ENCODE results near the gene SEMA4D.
"Not testable (repeated sequence)": the region's sequence is repeated elsewhere in the genome, so short reads cannot be mapped to it uniquely, and the experiment has no call there.

SEMA4D gene

DNA sequence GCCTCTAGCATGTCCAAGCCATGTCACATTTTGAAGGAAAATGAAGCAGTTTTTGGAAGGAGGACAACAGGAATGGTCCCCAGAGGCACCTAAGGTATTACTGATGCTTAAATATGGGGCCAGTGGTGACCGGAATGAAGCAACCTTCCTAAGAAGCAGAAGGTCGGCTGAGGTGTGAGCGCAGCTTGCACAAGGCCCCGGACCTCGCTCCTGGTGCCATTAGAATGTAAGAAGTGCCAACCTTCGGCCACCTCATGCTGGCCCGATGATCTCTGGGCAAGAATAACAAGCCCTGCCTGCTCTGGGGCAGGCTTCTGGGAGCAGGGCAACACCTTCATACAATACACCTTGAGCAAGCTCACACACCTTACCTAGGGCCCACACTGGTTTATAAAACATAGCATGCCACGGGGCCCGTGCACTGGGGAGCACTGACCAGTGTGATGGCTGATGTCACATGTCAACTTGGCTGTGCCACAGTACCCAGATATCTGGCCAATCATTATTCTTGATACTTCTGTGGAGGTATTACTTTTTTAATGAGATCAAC, 21.9 kb downstream of the SEMA4D start:
- DNase-seq (ENCODE audit: extremely low read depth, low read depth), result no peak

DNA sequence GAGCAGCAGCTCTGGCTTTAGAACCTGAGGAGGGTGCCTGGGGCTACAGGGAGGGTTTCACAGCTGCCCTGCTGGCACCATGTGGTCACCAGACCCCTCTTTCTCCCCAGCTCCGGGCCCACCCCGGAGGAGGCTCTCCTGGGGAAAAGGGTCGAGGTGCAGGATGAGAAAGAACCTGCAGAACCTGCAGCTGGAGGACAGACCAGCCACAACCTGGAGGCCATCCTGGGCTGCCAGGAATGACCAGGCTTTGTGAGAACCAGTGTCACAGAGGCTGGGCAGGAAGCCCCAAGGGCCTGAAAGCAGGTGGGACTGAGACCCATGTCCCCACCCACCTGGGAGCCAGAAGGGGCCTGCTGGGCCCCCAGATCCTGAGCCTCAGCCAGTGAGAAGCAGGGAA, 23.0 kb downstream of the SEMA4D start:
- DNase-seq (ENCODE audit: extremely low read depth, low read depth), result no peak
- TF ChIP-seq, protein P1, sequence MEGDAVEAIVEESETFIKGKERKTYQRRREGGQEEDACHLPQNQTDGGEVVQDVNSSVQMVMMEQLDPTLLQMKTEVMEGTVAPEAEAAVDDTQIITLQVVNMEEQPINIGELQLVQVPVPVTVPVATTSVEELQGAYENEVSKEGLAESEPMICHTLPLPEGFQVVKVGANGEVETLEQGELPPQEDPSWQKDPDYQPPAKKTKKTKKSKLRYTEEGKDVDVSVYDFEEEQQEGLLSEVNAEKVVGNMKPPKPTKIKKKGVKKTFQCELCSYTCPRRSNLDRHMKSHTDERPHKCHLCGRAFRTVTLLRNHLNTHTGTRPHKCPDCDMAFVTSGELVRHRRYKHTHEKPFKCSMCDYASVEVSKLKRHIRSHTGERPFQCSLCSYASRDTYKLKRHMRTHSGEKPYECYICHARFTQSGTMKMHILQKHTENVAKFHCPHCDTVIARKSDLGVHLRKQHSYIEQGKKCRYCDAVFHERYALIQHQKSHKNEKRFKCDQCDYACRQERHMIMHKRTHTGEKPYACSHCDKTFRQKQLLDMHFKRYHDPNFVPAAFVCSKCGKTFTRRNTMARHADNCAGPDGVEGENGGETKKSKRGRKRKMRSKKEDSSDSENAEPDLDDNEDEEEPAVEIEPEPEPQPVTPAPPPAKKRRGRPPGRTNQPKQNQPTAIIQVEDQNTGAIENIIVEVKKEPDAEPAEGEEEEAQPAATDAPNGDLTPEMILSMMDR (IDR thresholded peaks at IDR 0.05; ENCODE audit: low read depth, low read length, missing control alignments), result no peak
- no peak overlapping the region for H3K4me3 ChIP-seq (replicated peaks; ENCODE audit: low read depth, low read length)

More for the DNA sequence above, 21.9 kb downstream of the SEMA4D start:
- TF ChIP-seq, protein P1 (IDR thresholded peaks at IDR 0.05; ENCODE audit: low read depth, low read length, missing control alignments), result no peak
- H3K4me3 ChIP-seq (replicated peaks; ENCODE audit: low read depth, low read length), result no peak overlapping the region

DNA sequence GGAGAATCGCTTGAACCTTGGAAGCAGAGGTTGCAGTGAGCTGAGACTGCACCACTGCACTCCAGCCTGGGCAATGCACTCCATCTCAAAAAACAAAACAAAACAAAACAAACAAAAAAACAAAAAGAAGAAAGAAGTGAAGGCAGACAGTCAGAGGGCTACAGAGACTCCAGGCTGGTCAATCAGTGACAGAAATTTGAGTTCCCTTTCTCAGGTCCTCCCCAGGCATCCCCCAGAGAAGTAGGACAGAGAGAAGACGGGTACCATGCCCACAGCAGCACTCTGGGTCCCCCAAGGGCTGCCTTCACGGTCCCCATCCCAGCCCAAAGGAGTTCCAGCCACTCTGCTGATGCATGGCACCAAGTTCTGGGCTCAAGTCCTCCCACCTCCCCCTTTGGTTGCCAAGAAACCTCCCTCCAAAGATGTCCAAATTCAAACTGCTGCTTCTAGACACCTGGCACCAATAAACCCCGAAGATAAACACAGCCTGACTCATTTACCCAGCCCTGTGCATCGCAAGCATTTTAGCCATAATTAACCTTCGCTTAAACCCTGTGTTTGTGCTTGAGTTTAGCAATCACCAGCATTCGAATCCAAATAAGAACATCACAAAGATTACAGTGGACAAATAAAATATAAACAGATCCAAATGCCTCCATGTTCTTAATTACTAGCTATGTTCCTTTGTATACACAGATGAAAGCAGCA, 24.0 kb downstream of the SEMA4D start:
- DNase-seq (ENCODE audit: extremely low read depth, low read depth), result peak; percentile 93
- no peak overlapping the region for H3K4me3 ChIP-seq (replicated peaks; ENCODE audit: low read depth, low read length)
- TF ChIP-seq, protein P1 (IDR thresholded peaks at IDR 0.05; ENCODE audit: low read depth, low read length, missing control alignments), result no peak

DNA sequence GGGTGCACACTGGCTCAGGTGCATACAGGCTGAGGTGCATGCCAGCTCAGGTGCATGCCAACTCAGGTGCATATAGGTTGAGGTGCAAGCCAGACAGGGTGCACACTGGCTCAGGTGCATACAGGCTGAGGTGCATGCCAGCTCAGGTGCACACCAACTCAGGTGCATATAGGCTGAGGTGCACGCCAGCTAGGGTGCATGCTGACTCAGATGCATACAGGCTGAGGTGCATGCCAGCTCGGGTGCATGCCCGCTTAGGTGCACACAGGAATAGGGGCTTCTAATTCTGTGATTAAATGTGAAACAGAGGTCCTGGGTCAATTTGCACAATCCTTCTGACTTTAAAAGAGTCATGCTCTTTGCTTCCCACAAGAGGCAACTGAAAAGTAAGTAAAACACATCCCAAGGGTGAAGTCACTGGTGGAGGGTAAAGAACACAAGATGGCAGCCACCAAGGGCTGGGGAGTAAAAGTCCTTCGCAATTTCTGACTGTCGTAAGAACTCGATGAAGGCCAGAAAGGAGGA, 26.1 kb downstream of the SEMA4D start:
- DNase-seq (ENCODE audit: extremely low read depth, low read depth); H3K4me3 ChIP-seq (replicated peaks; ENCODE audit: low read depth, low read length): not testable (repeated sequence)

DNA sequence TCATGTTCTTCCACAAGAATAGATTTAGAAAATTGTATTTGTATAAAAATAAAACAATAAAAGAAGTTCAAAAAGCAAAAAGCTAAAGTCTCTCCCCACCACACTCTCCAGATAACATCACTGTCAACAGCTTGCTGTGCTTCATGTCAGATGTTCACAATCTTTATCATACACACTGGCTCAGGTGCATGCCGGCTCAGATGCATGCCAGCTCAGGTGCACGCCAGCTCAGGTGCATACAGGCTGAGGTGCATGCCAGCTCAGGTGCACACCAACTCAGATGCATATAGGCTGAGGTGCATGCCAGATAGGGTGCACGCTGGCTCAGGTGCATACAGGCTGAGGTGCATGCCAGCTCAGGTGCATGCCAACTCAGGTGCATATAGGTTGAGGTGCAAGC, 26.5 kb downstream of the SEMA4D start:
- DNase-seq (ENCODE audit: extremely low read depth, low read depth), result no peak
- no peak overlapping the region for H3K4me3 ChIP-seq (replicated peaks; ENCODE audit: low read depth, low read length)
- TF ChIP-seq, protein P1 (IDR thresholded peaks at IDR 0.05; ENCODE audit: low read depth, low read length, missing control alignments), result no peak

DNA sequence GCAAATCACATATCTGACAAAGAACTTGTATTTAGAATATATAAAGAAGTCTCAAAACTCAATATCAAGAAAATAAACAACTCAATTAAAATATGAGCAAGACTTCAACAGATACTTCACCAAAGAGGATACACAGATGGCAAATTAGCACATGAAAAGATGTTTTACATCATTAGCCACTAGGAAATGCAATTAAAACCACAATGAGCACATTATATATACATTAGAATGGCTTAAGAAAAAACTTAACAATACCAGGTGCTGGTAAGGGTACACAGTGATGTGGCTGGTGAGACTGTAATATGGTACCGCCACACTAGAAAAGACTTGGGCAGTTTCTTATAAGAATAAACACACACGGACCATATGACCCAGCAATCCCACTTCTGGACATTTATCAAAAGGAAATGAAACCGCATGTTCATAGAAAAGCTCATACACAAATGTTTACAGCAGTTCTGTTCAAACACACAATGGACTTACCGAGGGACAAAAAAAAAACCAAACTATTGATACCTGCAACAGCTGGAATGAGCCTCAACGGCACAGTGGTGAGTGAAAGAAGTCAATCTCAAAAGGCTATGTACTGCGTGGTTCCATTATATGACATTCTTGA, 27.6 kb downstream of the SEMA4D start:
- TF ChIP-seq, protein P1 (IDR thresholded peaks at IDR 0.05; ENCODE audit: low read depth, low read length, missing control alignments), result no peak
- H3K4me3 ChIP-seq (replicated peaks; ENCODE audit: low read depth, low read length), result no peak overlapping the region
- no peak for DNase-seq (ENCODE audit: extremely low read depth, low read depth)

DNA sequence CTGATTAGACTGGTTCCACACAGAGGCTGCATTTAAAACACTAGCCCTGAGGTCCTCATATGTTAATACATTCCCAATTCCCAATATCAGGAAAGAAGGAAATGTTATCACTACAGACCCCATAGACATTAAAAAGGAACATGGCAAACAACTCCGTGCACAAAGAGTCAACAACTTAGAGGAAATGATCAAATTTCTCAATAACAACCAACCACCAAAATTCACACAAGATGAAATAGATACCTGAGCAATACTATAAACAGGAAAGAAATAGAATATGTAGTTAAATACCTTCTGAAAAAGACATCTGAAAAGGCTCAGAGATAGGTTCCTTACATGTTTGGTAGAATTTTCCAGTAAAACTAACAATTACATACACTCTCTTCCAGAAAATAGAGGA, 28.9 kb downstream of the SEMA4D start:
- no peak overlapping the region for H3K4me3 ChIP-seq (replicated peaks; ENCODE audit: low read depth, low read length)
- TF ChIP-seq, protein P1 (IDR thresholded peaks at IDR 0.05; ENCODE audit: low read depth, low read length, missing control alignments), result no peak
- no peak for DNase-seq (ENCODE audit: extremely low read depth, low read depth)
